SK-N-SH treated with all-trans-retinoic acid at 6 μM for 48 hours (cell line): ENCODE data around the gene TMC8.

Experiments used
- ARNTL ChIP-seq: fragments of 450-650 bp; formaldehyde crosslinking; IDR thresholded peaks from 2 replicates; pipeline ENCODE4 v1.5.0; 2020; ENCODE audit warnings: low read depth, mild to moderate bottlenecking, moderate library complexity, borderline replicate concordance
- GLIS3 ChIP-seq: fragments of 250-450 bp; sonication (Bioruptor Pico); IDR thresholded peaks from 2 replicates; pipeline ENCODE4 v1.5.0; 2020; ENCODE audit warnings: mild to moderate bottlenecking, moderate library complexity
- OSR1 ChIP-seq: fragments of 250-450 bp; sonication (Bioruptor Pico); IDR thresholded peaks from 2 replicates; pipeline ENCODE4 v1.8.0; 2022; ENCODE audit warnings: moderate library complexity, mild to moderate bottlenecking, inconsistent platforms
- TCF4 ChIP-seq: fragments of 250-450 bp; sonication (Bioruptor Pico); IDR thresholded peaks from 2 replicates; pipeline ENCODE4 v1.8.0; 2021; ENCODE audit warnings: mild to moderate bottlenecking, moderate library complexity, borderline replicate concordance
- TOX ChIP-seq: fragments of 250-450 bp; sonication (Bioruptor Pico); IDR thresholded peaks from 2 replicates; pipeline ENCODE4 v1.8.0; 2021; ENCODE audit warnings: mild to moderate bottlenecking, moderate library complexity, borderline replicate concordance
- ZFP30 ChIP-seq: fragments of 450-650 bp; formaldehyde crosslinking; IDR thresholded peaks from 2 replicates; pipeline ENCODE4 v1.5.0; 2022; ENCODE audit warnings: mild to moderate bottlenecking, moderate library complexity
- ZNF565 ChIP-seq: fragments of 450-650 bp; formaldehyde crosslinking; conservative IDR thresholded peaks from 2 replicates; pipeline ENCODE4 v1.5.0; 2020; ENCODE audit warnings: low read depth, mild to moderate bottlenecking, moderate library complexity
- TF ChIP-seq, protein P1 (sequence below): fragments of 250-450 bp; sonication (Bioruptor Pico); IDR thresholded peaks from 2 replicates; pipeline ENCODE4 v1.5.1; 2021; ENCODE audit warnings: mild to moderate bottlenecking, moderate library complexity
- TF ChIP-seq, protein P2 (sequence below): fragments of 250-450 bp; sonication (Bioruptor Pico); IDR thresholded peaks from 2 replicates; pipeline ENCODE4 v1.5.1; 2020; ENCODE audit warnings: low read depth, mild to moderate bottlenecking, moderate library complexity
- TF ChIP-seq, protein P3 (sequence below): fragments of 250-450 bp; sonication (Bioruptor Pico); IDR thresholded peaks from 2 replicates; pipeline ENCODE4 v1.8.0; 2020; ENCODE audit warnings: mild to moderate bottlenecking, moderate library complexity, borderline replicate concordance

DNA sequence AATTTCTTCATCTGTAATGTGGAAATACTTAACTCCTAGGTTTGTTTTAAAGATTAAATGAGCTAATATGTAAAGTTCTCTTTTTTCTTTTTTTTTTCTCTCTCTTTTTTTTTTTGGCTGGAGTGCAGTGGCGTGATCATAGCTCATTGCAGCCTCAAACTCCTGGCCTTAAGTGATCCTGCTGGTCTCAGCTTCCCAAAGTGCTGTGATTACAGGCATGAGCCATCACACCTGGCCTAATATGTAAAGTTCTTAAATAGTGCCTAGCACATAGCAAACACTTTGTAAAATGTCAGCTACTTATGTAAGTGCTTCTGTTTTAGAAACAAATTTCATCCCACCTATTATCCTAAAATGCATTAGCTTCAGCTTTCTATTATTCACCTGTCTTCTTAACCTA lies 42.0 kb upstream of the TMC8 start:
- TF ChIP-seq TOX, result no peak
- TF ChIP-seq GLIS3 (CRISPR knock-in tag), result no peak
- TF ChIP-seq, protein P1, sequence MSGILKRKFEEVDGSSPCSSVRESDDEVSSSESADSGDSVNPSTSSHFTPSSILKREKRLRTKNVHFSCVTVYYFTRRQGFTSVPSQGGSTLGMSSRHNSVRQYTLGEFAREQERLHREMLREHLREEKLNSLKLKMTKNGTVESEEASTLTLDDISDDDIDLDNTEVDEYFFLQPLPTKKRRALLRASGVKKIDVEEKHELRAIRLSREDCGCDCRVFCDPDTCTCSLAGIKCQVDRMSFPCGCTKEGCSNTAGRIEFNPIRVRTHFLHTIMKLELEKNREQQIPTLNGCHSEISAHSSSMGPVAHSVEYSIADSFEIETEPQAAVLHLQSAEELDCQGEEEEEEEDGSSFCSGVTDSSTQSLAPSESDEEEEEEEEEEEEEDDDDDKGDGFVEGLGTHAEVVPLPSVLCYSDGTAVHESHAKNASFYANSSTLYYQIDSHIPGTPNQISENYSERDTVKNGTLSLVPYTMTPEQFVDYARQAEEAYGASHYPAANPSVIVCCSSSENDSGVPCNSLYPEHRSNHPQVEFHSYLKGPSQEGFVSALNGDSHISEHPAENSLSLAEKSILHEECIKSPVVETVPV, result no peak
- TF ChIP-seq TCF4 (CRISPR knock-in tag), result no peak
- TF ChIP-seq, protein P2, sequence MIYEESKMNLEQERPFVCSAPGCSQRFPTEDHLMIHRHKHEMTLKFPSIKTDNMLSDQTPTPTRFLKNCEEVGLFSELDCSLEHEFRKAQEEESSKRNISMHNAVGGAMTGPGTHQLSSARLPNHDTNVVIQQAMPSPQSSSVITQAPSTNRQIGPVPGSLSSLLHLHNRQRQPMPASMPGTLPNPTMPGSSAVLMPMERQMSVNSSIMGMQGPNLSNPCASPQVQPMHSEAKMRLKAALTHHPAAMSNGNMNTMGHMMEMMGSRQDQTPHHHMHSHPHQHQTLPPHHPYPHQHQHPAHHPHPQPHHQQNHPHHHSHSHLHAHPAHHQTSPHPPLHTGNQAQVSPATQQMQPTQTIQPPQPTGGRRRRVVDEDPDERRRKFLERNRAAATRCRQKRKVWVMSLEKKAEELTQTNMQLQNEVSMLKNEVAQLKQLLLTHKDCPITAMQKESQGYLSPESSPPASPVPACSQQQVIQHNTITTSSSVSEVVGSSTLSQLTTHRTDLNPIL (CRISPR knock-in tag), result no peak
- TF ChIP-seq, protein P3, sequence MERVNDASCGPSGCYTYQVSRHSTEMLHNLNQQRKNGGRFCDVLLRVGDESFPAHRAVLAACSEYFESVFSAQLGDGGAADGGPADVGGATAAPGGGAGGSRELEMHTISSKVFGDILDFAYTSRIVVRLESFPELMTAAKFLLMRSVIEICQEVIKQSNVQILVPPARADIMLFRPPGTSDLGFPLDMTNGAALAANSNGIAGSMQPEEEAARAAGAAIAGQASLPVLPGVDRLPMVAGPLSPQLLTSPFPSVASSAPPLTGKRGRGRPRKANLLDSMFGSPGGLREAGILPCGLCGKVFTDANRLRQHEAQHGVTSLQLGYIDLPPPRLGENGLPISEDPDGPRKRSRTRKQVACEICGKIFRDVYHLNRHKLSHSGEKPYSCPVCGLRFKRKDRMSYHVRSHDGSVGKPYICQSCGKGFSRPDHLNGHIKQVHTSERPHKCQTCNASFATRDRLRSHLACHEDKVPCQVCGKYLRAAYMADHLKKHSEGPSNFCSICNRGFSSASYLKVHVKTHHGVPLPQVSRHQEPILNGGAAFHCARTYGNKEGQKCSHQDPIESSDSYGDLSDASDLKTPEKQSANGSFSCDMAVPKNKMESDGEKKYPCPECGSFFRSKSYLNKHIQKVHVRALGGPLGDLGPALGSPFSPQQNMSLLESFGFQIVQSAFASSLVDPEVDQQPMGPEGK, result no peak
- TF ChIP-seq OSR1 (CRISPR knock-in tag), result no peak
- TF ChIP-seq ZNF565 (CRISPR knock-in tag), result no peak
- no peak for TF ChIP-seq ZFP30 (CRISPR knock-in tag)
- no peak for TF ChIP-seq ARNTL (CRISPR knock-in tag)
